Activated T-helper 1 cell treated with anti-CD3 and anti-CD28 coated beads, Interleukin-12 subunit alpha, Interleukin-12 subunit beta, Interleukin-2, Interleukin-4 antibody, amounts not matched to agents 30 ng/mL and 10 ng/mL and 1 ng/mL, durations not matched to agents 14 hours and 24 hours and 36 hours (primary cell): ENCODE measurements around the gene GARIN5A. TPM values are rescaled to one million over a fixed set of nuclear protein-coding genes. Genes with fewer than 3 reads are reported as not detected.

Source experiments
- DNase-seq: peaks from one replicate; pipeline ENCODE4 v3.0.0; 2021; ENCODE audit warnings: low spot score
- H3K27ac Mint-ChIP-seq: one replicate; pipeline ENCODE4 v1.8.0; 2021; ENCODE audit warnings: mild to moderate bottlenecking, mixed read lengths
- H3K27me3 Mint-ChIP-seq: one replicate; pipeline ENCODE4 v1.8.0; 2022; ENCODE audit warnings: mild to moderate bottlenecking, moderate library complexity, mixed read lengths; ENCODE audit not compliant: insufficient read depth
- H3K36me3 Mint-ChIP-seq: one replicate; pipeline ENCODE4 v1.8.0; 2021; ENCODE audit warnings: low read depth, mixed read lengths
- H3K4me1 Mint-ChIP-seq: one replicate; pipeline ENCODE4 v1.8.0; 2021; ENCODE audit warnings: low read depth, mixed read lengths
- H3K4me3 Mint-ChIP-seq: one replicate; pipeline ENCODE4 v1.8.0; 2021; ENCODE audit warnings: mild to moderate bottlenecking, moderate library complexity, mixed read lengths
- H3K9me3 Mint-ChIP-seq: one replicate; pipeline ENCODE4 v1.8.0; 2021; ENCODE audit warnings: mixed read lengths
- intact Hi-C: fragments of 100-400 bp; cut with micrococcal nuclease; formaldehyde crosslinking; loops from one replicate; pipeline ENCODE4 v1.15.1; 2024
- total RNA-seq: library from RNA; stranded (reverse); gene quantifications from 2 replicates; pipeline ENCODE4 v1.2.3, GENCODE V29; 2022

Gene GARIN5A
- total RNA-seq, 1 donor from 2014 or later = 0.88 TPM

DNA sequence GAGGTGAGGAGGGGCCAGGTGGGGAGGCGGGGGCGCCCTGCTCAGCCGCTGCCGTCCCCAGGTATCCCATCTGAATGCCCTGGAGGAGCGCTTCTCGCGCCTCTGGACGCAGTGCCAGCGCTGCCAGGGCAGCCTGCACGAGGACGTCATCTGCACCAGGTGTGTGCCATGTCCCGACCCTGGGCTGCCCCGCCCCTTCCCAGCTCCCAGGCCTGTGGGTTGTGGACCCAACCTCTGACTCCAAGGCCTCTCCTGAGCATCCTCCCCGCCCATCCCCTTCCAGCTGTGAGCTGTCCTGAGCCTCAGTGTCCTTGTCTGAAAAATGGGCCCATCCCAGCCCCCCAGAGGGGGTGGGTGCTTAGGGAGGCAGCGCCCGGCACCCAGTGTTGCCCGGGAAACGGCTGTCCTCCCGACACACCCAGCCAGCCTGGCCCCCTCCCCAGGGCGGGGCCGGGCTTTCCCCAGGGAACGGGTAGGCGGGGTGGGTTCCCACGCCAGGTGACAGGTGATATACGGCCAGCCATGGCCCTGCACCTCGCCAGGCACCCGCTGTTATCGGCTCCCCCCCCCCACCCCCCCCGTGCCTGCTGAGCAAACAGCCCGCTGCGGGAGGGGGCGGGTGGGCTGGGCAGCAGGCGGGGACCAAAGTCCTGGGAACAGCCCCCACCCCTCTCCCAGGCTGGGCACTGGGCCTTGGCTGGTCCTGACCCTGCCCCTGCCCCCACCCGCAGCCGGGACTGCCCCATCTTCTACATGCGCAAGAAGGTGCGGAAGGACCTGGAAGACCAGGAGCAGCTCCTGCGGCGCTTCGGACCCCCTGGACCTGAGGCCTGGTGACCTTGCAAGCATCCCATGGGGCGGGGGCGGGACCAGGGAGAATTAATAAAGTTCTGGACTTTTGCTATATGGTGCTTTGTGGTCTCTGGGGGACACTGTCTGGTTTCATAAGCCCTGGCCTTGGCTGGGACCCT lies 59.3 kb downstream of the GARIN5A start:
- H3K9me3 Mint-ChIP-seq = no peaks in the 10 kb centered on the region
- intact Hi-C loops = no loop called here
- H3K4me3 Mint-ChIP-seq = no peak overlapping the region
- H3K27ac Mint-ChIP-seq = no peak overlapping the region
- peaks cover 12% of the 10 kb centered on the region for H3K4me1 Mint-ChIP-seq
- peaks cover 11% of the 10 kb centered on the region for H3K36me3 Mint-ChIP-seq
- peaks cover 2% of the 10 kb centered on the region for H3K27me3 Mint-ChIP-seq
- DNase-seq = no peak

Other genes starting within 250 kb of the GARIN5A start
- 23.7 and 24.0 TPM in 2 replicates for gene KCNC3, start 147.5 kb downstream of the GARIN5A start, total RNA-seq
- gene NAPSA, start 111.2 kb downstream of the GARIN5A start, total RNA-seq = 15.8 and 16.4 TPM in 2 replicates
- 84.3 and 84.8 TPM in 2 replicates for gene NR1H2, start 100.4 kb downstream of the GARIN5A start, total RNA-seq
- 171 and 178 TPM in 2 replicates for gene POLD1, start 92.5 kb downstream of the GARIN5A start, total RNA-seq
- gene SPIB, start 57.9 kb downstream of the GARIN5A start, total RNA-seq = 1.3 TPM in 2 replicates
- 0.22 and 0.47 TPM in 2 replicates for gene MYBPC2, start 44.0 kb downstream of the GARIN5A start, total RNA-seq
- gene EMC10, start 341 bp downstream of the GARIN5A start, total RNA-seq = 90.0 and 95.4 TPM in 2 replicates
- 38.5 and 41.7 TPM in 2 replicates for gene JOSD2, start 34.3 kb upstream of the GARIN5A start, total RNA-seq
- not detected in 2 replicates for gene ASPDH, start 37.1 kb upstream of the GARIN5A start, total RNA-seq
- gene LRRC4B, start 91.6 kb upstream of the GARIN5A start, total RNA-seq = 0.05 and 0.15 TPM in 2 replicates
- gene SYT3, start 163.0 kb upstream of the GARIN5A start, total RNA-seq = not detected in 2 replicates
- not detected in 2 replicates for gene C19orf81, start 172.6 kb upstream of the GARIN5A start, total RNA-seq
- gene SHANK1, start 243.0 kb upstream of the GARIN5A start, total RNA-seq = not detected in 2 replicates
- 0.75 and 0.83 TPM in 2 replicates for gene CLEC11A, start 246.5 kb upstream of the GARIN5A start, total RNA-seq